Measurements from ENCODE around the gene WFDC10B.
"Not testable (repeated sequence)": the region's sequence is repeated elsewhere in the genome, so short reads cannot be mapped to it uniquely, and the experiment has no call there.

The WFDC10B gene

GRCh38 chr20:45704969-45705637, at the start of gene WFDC10B:
WFDC10B (minus strand) TSS chr20:45705019; CDS start chr20:45685992, 19,027 bp downstream.
- no peak for DNase-seq

GRCh38 chr20:45752746-45753145, 47.9 kb upstream of the WFDC10B start:
- DNase-seq: no peak

GRCh38 chr20:45751721-45752120, 46.9 kb upstream of the WFDC10B start:
- DNase-seq: no peak

GRCh38 chr20:45745015-45745414, 40.2 kb upstream of the WFDC10B start:
- no peak for DNase-seq

GRCh38 chr20:45742596-45742995, 37.8 kb upstream of the WFDC10B start:
- DNase-seq: no peak

GRCh38 chr20:45735988-45736387, 31.2 kb upstream of the WFDC10B start:
- DNase-seq: no peak

GRCh38 chr20:45735552-45735951, 30.7 kb upstream of the WFDC10B start:
- no peak for DNase-seq

GRCh38 chr20:45732199-45732598, 27.4 kb upstream of the WFDC10B start:
- DNase-seq: no peak

- no peak for DNase-seq
Observed at GRCh38 chr20:45727044-45727443, 22.2 kb upstream of the WFDC10B start.

GRCh38 chr20:45725134-45725533, 20.3 kb upstream of the WFDC10B start:
- no peak for DNase-seq

GRCh38 chr20:45722047-45722446, 17.2 kb upstream of the WFDC10B start, which contains the start of gene SPINT4:
SPINT4 (plus strand) TSS chr20:45722347; CDS start chr20:45722368, 21 bp downstream.
- no peak for DNase-seq

GRCh38 chr20:45716141-45716688, 11.4 kb upstream of the WFDC10B start:
- DNase-seq: not testable (repeated sequence)

GRCh38 chr20:45701873-45702272, 2.9 kb downstream of the WFDC10B start, which contains the start of gene WFDC13:
WFDC13 (plus strand) TSS chr20:45702038; CDS start chr20:45702124, 86 bp downstream.
- DNase-seq: no peak

GRCh38 chr20:45701104-45701503, 3.7 kb downstream of the WFDC10B start:
- DNase-seq: no peak

- no peak for DNase-seq
Observed at GRCh38 chr20:45695496-45695895, 9.3 kb downstream of the WFDC10B start.

- DNase-seq: not testable (repeated sequence)
Observed at GRCh38 chr20:45693346-45693745, 11.5 kb downstream of the WFDC10B start.

- no peak for DNase-seq
Observed at GRCh38 chr20:45685896-45686295, 18.9 kb downstream of the WFDC10B start.

- DNase-seq: no peak
Observed at GRCh38 chr20:45679650-45680049, 25.2 kb downstream of the WFDC10B start.

GRCh38 chr20:45672765-45673164, 32.1 kb downstream of the WFDC10B start:
- DNase-seq: no peak

- DNase-seq: no peak
Observed at GRCh38 chr20:45670139-45670538, 34.7 kb downstream of the WFDC10B start, which contains the start of gene WFDC11. WFDC11 (minus strand) TSS chr20:45670239; CDS start chr20:45650600, 19,639 bp downstream.

GRCh38 chr20:45657038-45657437, 47.8 kb downstream of the WFDC10B start:
- DNase-seq: not testable (repeated sequence)

GRCh38 chr20:45651726-45652125, 53.1 kb downstream of the WFDC10B start:
- not testable (repeated sequence) for DNase-seq

- no peak for DNase-seq
Observed at GRCh38 chr20:45649312-45649863, 55.4 kb downstream of the WFDC10B start.

GRCh38 chr20:45647441-45648050, 57.3 kb downstream of the WFDC10B start:
- DNase-seq: no peak
